Activated CD4-positive, CD25-positive, alpha-beta regulatory T cell treated with anti-CD3 and anti-CD28 coated beads, Interleukin-2, amount 50 U/mL, for 24 hours (primary cell): ENCODE measurements around the gene IFT80.
"Not testable (repeated sequence)": the region's sequence is repeated elsewhere in the genome, so short reads cannot be mapped to it uniquely, and the experiment has no call there.

Source experiments
- ATAC-seq, 2 donors: fragments of 150-1000 bp; cut with Tn5 transposase; one replicate each; pipeline ENCODE4 v1.10.0; 2021; ENCODE audit warnings: mild to moderate bottlenecking in 1 of 2, moderate library complexity in 1 of 2

The IFT80 gene

DNA sequence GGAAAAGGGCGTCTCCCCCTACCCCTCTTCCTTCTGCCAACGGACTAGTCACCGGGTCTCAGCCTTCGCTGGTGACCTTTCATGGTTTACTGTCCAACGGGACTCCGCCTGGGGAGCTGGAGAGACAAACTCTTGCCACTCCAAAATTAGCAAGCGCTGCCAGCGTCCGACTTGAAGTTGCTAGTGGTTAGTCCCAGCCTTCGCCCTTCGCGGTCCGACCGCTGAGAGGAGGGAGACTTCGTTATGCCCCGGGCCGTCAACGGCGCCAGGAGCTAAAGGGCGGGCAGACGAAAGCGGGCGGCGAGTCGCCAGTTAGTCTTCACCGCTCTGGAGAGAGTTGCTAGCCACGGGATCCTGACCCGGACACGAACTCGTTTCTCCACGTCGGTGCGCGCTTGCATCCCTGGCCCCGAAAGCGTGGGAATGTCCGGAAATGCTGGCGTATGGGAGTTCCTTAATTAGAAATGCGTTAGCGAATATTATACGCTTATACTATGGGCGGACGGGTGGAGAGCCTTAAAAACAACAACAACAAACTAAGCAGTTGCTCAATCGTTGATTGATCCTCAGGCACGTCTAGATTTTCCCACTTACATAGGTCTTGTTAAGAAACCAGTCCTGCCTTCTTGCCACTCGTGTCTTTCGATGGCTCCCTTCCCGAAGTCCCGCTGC is 1.1 kb upstream of the IFT80 start:
- no peak for ATAC-seq

DNA sequence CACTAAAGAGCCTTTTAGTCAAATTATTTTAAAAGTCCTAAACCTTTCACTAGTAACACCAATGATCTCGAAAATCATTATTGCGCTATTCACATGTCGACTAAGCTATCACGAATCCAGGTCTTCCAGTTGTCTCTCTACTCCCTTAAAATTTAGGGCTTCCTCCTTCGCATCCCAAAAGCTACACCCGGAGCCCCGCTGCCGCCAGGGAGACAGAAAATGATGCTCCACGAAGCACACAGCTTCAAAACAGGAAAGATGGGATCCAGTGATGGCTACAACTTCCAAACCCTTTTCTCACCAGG is 253 bp downstream of the IFT80 start:
- ATAC-seq: no peak

DNA sequence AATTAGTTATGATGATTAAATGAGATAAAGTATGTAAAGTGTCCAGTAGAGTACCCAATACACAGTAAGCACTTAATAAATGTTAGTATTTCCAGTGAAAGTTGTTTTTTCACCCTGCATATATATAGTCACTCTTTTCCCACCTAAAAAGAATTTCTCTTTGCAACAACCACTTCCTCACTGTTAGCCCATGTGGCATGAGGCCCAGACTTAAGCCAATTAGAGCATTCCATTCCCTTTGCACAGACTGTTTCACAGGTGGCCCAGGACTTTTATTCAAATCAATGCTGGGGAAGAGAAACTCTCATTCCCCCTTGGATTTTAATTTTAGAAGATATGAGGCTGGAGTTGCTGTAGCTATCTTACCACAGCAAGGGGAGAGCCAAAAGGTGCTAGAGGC is 3.7 kb downstream of the IFT80 start:
- ATAC-seq: no peak

DNA sequence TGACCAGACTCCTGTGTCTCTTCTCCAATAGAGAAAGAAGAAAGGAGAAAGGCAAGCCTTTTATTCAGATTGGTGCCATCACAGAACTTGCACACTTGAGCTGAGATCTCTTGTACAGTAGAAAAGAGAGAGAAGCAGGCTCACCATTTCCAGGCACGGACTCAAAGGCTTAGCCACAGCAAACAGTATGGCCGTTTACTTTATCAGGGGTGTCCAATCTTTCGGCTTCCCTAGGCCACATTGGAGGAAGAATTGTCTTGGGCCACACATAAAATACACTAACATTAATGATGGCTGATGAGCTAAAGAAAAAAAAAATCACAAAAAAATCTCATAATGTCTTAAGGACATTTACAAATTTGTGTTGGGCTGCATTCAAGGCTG is 5.0 kb downstream of the IFT80 start:
- no peak for ATAC-seq

DNA sequence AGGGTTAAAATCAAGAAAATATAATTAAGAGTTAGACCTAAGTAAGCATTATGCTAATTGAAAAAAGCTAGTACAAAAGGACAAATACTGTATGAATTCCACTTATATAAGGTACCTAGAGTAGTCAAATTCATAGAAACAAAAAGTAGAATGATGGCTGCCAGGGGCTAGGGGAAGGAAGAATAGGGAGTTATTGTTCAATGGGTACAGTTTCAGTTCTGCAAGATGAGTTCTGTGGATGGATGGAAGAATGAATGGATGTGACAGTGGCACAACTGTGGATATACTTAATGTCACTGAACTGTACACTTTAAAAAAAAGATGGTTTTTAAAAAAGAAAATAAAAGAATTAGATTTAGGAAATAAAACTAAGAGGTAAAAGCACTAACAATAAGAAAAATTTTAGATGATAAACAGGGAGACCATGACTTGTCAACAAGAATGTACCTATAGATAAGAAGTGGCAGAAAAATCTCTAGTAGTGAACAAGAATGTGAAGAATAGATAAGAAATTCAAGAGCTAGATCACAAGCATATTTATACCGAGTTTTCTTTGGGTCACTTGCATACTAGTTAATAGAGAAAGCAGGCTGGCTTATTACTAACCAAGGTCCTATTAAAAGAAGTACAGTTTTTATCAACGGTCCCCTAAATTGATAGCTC is 5.5 kb downstream of the IFT80 start:
- no peak for ATAC-seq

DNA sequence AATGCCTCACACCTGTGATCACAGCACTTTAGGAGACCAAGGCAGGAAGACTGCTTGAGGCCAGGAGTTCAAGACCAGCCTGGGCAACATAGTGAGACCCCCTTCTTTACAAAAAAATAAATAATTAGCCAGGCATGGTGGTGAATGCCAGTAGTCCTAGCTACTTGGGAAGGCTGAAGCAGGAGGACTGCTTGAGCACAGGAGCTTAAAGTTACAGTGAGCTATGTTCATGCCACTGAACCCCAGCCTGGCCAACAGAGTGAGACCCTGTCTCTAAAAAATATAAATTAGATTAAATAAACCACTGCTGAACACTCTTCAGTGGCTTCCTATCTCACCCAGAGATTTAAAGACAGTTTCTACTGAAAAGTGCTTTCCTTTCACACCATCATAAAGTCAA is 6.2 kb downstream of the IFT80 start:
- ATAC-seq: no peak

DNA sequence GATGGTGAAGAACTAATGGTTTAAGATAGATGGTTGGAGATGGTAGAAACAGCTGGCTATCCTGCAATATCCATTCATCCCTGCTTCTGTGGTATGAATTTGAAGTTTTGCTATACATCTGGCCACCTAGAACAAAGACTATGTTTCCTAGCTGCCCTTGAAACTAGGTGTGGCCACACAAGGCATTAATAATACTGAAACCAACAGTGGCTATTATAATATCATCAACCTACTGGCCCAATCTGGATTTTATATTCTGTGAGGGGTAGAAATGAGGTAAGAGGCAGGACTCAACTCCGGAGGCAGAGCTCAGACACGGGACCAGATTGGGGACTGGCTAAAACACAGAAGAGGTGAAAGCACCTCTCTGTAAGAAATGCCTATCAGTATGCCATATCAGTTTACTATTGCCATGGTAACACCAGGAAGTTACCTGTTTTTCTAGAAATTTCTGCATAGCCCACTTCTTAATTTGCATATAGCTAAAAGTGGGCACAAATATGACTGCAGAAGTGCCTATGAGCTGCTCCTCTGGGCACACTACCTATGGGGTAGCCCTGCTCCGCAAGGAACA is 8.4 kb downstream of the IFT80 start:
- no peak for ATAC-seq

DNA sequence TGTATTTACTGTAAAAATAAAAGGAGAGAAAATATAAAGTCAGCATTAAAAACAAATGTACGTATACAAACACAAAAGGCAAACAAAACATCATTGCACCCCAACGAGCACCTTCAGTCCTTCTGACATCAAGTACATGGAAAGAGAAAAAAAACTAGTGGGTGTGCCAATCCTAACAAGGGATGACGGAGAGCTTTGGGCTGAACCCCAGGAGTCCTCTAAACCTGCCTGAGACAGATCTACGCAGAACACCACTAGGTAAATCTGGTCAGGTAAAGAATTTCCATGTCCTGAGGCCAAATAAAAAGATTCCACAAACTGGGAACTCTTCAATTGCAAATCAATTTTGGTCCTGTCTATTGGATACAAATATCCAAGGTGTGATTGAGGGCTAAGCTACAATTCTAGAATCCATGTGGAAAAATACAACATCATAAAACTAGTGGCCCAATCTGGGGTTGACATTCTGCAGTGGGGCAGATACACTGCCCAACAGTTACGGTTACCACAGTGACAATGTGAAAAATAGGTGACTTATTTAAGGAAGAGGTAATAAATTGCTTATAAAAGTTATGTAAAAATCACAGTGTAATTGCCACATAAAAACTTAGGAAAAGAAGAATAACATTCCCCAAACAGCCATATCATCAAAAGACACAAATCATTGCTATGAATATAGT is 14.2 kb downstream of the IFT80 start:
- no peak for ATAC-seq

DNA sequence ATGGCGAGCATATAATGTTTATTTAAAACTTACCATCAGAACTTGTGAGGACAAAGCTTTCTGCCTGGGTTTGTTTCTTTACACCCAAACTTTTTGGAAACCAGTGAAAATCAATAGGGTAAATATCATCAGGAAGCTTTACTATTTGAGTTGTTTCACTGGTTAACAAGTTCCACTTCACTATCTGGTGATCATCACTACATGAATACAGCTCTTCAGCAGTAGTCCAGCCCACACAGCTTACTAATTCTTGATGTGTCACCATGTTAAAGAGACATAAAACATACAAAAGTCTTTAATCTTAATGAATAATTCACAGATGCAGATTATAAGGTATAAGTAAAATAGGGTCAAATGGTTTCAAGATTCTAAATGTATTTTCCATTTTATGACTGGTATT is 17.6 kb downstream of the IFT80 start:
- ATAC-seq: peak; percentile 38 to 41

DNA sequence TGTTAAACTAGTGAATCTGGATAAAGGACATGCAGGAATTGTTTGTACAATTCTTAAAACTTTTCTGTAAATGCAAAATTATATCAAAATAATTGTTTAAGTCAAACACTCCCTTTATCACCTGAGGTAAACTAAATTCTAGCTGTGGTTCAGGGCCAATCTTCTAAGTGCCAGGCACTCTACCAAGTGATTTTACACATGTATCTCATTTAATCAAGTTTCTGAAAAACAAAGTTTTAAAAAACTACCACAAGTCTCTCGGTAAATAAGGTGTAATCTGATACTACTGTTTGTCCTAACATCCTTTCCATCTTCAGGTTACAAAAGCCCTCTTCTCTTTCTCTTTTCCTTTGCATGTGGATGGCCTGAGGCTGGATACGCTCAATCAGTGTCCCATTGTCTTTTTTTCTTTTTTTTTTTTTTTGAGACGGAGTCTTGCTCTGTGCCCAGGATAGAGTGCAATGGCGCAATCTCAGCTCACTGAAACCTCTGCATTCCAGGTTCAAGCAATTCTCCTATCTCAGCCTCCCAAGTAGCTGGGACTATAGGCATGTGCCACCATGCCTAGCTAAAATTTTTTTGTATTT is 19.3 kb downstream of the IFT80 start:
- ATAC-seq: no peak

DNA sequence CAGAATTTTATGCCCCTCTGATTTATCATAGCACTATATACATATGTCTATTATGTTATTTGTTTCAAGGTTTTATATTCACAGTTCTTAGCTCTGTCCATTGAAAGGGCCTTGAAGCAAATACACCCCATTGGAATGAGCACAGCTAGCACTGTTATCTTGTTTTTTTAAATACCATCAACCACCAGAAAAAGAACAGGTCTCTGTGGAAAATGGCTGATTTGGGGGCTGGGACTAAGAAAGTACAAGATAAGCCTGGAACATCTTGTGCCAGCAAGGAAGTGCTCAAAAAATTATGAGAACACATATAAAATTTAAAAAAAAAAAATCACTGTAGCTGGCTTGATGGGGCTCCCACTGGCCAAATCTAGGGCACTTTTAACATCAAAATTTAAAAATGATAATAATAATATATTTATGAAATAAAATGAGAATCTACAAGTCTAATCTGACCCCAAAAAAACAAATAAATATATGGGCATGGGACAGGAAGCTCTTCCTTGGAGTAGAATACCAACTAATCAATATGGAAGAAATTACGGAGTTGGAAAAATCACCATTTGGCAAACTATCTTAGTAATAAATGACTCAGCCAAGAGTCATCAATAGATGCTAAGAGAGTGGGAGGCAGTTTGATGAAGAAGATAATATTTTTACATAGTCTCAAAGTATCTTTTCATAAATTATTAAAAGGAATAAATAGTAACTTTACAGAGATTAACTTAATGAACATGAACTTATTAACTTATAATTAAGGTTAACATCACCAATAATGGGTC is 20.5 kb downstream of the IFT80 start:
- no peak for ATAC-seq

DNA sequence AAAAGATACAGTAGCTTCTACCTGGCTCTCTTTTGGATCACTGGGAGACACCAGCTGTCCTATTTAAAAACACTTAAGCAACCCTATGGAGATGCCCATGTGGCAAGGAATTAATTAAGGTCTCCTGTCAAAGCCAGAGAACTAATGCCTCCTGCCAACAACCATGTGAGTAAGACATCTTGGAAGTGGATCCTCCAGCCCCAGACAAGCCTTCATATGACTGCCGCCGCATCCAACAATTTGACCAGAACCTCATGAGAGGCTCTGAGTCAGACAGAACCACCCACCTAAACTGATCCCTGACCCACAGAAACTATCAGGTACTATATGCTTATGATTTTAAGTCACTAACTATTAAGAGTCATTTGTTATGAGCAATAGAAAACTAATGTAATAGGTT is 22.3 kb downstream of the IFT80 start:
- ATAC-seq: no peak

DNA sequence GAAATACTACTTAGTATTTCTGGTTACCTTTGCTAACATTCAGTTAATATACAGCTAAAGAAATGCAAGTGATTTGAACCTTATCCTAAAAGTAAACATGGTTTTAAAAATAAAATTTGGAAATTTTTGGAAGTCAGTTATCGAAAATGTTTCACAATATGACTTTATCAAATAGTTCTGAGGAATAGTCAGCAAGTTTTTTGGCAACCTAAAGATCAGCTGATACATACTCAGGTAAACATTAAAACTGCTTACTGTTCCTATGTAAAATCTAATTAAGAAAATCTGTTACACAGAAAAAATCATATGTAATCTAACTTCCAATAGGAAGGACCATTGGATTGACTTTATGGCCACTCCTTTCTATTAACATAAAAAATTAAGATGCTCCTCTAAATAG is 24.1 kb downstream of the IFT80 start:
- no peak for ATAC-seq

DNA sequence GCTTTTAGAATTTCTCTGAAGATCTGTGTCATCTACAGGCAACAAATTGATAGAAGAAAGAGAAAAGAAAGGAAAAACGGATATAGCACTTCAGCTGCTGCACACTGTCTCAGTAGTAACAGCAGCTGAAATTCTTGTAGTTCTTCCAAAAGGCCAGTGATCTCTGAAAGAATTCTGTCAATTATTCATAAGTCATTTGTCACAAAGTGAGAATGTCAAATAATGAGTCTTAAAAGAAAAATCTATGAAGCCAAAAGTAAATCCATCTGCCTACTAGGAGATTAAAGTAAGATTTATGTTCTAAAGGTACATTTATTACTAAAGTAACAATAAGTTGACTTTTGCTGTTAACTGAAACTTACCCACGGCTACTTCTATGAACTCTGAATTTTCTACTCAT is 24.6 kb downstream of the IFT80 start:
- ATAC-seq: no peak

DNA sequence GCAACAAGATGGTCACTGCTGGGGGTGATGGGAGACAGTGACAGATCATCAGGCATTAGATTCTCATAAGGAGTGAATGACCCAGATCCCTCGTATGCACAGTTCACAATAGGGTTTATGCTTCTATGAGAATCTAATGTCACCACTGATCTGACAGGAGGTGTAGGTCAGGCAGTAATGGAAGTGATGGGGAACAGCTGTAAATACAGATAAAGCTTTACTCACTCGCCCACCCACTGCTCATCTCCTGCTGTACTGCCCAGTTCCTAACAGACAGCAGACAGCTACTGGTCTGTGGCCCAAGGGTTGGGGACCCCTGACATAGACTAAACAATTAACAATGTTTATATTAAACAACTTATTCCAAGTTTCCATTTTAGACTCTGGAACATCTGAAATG is 25.4 kb downstream of the IFT80 start:
- no peak for ATAC-seq

DNA sequence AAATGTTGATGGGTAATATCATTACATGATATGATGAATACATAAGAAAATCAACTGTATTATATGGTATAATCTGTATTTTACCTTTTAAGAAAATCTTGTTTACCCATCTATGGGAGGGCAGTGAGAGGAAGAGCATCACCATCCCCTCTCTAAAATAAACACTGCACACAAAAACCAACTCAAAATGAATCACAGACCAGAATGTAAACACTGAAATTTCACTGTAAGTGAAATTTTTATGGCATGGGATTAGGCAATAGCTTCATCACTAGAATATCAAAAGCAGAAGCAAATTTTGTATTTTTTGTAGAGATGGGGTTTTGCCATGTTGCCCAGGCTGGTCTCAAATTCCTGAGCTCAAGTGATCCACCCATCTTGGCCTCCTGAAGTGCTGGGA is 26.2 kb downstream of the IFT80 start:
- ATAC-seq: no peak

DNA sequence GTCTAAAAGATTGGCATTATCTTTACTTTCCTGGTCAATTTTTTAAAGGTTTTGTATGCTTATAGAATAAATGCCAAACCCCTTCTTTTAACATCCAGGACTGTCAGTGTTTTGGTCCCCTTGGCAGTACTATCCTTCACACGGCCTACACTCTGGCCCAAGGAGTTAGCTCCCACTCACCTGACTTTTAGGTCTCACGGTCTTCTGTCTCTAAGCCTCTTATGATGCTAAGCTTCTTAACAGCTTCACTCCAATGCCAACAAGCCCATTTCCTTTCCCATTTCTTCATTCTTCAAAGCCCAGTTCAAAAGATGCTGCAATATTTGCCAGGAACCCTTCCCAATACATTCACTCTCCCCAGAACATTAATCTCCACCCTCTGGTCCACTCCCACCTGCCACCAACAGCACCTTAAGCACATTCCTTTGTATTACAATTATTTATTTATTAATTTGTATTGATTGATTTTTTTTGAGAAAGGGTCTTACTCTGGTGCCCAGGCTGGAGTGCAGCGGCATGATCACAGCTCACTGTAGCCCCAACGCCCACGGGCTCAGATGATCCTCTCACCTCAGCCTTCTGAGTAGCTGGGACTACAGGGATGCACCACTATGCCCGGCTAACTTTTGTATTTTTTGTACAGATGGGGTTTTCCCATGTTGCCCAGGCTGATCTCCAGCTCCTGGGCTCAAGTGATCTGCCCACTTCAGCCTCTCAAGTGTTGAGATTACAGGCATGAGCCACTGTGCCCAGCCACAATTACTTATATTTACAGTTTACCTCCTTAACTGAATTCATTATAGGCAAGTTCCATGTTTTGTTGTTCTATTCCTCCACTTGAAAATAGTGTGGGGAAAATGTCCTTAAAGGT is 27.8 kb downstream of the IFT80 start:
- ATAC-seq: no peak

DNA sequence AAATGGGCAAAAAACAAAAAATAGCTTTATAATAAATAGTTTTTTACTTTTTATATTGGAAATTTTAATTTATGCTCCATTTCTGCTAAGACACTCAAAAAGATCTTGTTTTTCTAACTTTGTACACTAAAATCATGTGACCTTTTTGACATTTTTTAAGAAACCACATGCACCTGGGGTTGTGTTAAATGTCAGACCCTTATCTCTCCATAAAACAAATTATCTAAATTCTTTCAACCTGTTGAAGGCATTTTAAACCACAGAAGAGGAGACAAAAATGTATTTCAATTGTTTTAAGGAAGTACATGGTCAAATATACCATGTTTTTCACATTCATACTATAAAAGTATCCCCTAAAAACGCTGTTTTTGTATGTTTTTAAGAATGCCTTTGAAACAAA is 29.2 kb downstream of the IFT80 start:
- ATAC-seq: no peak

DNA sequence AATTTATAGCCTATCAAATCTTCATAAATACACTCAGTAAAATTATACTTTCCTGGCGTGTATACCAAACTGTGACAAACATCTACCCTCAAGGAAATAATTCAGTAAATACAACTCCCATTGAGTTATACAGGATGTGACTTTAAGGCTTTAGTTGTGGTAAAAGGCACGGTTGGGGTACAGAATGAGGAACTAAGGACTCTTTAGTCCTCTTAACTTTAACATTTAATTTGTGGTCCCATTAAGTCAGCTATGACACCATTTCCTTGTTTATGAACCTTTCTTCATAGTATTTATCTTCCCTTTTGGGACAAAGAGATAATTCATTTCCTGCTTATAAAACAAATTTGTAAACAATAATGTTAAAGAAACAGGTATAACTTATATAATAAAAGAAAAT is 30.2 kb downstream of the IFT80 start:
- no peak for ATAC-seq

DNA sequence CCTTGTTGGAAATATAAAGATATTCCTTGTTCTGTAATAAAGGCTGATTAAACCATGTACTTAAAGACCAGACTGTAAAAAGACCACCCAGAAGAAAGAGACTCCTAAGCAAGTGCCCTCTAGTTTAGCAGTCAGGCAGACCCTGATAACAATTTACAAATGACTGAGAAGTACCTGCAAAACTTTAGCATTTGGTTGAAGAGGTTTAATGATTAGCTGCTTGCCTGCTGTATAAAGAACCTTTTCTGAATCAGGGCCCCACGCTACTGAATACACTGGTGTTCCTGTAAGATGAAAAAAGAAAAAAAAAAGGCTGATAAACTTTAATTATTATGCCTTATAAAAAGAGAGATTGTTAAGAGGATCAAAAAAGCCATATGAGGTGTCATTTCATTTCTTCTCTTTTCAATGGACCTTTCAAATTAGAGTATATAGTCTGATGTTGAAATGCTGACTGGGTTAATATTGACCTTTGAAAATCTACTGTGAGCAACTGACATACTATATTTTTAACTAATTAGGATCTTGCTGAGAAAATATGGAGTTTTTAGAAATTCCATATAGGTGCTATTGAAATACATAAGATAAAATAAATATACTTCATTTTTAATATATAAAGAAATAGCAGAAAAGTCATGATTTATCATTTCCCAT is 33.0 kb downstream of the IFT80 start:
- no peak for ATAC-seq

DNA sequence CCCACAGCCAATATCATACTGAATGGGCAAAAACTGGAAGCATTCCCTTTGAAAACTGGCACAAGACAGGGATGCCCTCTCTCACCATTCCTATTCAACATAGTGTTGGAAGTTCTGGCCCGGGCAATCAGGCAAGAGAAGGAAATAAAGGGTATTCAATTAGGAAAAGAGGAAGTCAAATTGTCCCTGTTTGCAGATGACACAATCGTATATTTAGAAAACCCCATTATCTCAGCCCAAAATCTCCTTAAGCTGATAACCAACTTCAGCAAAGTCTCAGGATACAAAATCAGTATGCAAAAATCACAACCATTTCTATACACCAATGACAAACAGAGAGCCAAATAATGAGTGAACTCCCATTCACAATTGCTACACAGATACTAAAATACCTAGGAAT is 36.1 kb downstream of the IFT80 start:
- ATAC-seq: not testable (repeated sequence)
